Motor neuron (in vitro differentiated cells): ENCODE results near the gene SRD5A2. TPM values are rescaled to one million over a fixed set of nuclear protein-coding genes. Genes with fewer than 3 reads are reported as not detected.
"Not testable (repeated sequence)": the region's sequence is repeated elsewhere in the genome, so short reads cannot be mapped to it uniquely, and the experiment has no call there.

Experiments
- ATAC-seq, 8 experiments: fragments of 200-7000 bp; cut with Tn5 transposase; replicated peaks in 6 of 8; 2 replicates each; pipeline ENCODE4 v1.8.0; 2021; ENCODE audit warnings: mild to moderate bottlenecking in 8 of 8, moderate library complexity in 8 of 8
- H3K27ac ChIP-seq, 2 donors: fragments of 250-450 bp; sonication (Bioruptor Pico); 2 replicates each; pipeline ENCODE4 v1.9.0; 2021; ENCODE audit warnings: antibody characterized with exemption in 2 of 2, mild to moderate bottlenecking in 2 of 2, moderate library complexity in 1 of 2
- H3K4me1 ChIP-seq, 2 donors: fragments of 250-450 bp; sonication (Bioruptor Pico); replicated peaks in 1 of 2; 2 replicates each; pipeline ENCODE4 v1.6.1; 2021; ENCODE audit warnings: antibody characterized with exemption in 2 of 2, mild to moderate bottlenecking in 2 of 2, moderate library complexity in 1 of 2
- H3K4me3 ChIP-seq, 5 donors: fragments of 250-450 bp; sonication (Bioruptor Pico); 2 replicates each; pipeline ENCODE4 v1.9.0; 2021; ENCODE audit warnings: antibody characterized with exemption in 5 of 5, mild to moderate bottlenecking in 5 of 5, moderate library complexity in 4 of 5
- WGBS, 10 experiments: fragments of 450-650 bp; shearing (Covaris generic); methylation state at CpG; one replicate each; pipeline ENCODE4 v1.0.0; 2022; 5-methylcytosine and 5-hydroxymethylcytosine counted together
- in situ Hi-C, 9 experiments: fragments of 400-800 bp; cut with MboI; loops; one replicate each; pipeline ENCODE4 v1.15.0; 2021; ENCODE audit warnings: low sequenced_read_pairs in 9 of 9, low pct_unique_long_range_greater_than_20kb in 2 of 9; ENCODE audit not compliant: unreplicated experiment in 9 of 9
- total RNA-seq, 8 experiments: library from RNA; unstranded; fragments of 300-600 nt; gene quantifications; 2 replicates each; pipeline versions ENCODE4 v1.2.3 to v1.2.4, GENCODE V29; 2022

Gene SRD5A2
- total RNA-seq, 8 experiments from 2014 or later, result 0.05 to 0.19 (median 0.09) TPM; not detected in 2

DNA sequence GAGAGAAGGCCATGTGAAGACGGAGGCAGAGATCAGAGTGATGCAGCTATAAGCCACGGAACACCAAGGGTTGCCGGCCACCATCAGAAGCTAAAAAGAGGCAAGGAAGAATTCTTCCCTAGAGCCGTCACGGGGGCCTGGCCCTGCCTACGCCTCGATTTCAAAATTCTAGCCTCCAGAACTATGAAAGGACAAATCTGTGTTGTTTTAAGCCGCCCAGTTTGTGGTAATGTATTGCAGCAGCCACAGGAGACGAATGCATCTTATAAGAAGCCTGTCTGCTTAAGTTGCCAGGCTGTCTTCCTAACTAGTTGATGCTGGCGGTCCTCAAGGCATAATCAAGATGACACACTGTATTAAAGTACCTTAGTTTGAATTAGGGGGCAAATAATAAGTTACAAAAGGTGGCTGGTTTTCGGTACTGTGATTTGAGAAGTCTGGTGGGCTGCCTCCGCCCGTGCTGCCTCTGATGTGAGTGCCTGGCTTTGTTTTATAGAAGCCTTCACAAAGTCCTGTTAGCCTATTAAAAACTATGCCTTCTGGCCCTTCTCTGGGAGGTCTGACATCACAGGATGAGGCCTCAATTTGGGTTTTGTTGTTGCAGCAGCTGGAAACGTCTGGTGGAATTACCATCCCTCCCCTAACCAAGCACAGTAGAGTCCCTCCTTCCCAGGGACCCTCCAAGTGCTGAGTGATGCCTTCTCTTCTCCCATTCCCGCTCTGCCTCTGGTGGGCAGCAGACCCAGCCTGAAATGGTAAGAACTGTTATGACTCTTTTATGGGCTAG, 53.6 kb downstream of the SRD5A2 start:
- 16 to 100% (median 61%) methylated on average over 2 to 12 of the region's 15 CpGs; no CpG with 5 or more reads in 1 of the 10 experiments for WGBS, 10 experiments
- no peaks in the 10 kb centered on the region for H3K4me1 ChIP-seq
- in situ Hi-C loops, result no loop called here
- ATAC-seq, result peak in 1 of 8 experiments; percentile 79
- no peak overlapping the region for H3K27ac ChIP-seq
- H3K4me3 ChIP-seq, result no peak overlapping the region

DNA sequence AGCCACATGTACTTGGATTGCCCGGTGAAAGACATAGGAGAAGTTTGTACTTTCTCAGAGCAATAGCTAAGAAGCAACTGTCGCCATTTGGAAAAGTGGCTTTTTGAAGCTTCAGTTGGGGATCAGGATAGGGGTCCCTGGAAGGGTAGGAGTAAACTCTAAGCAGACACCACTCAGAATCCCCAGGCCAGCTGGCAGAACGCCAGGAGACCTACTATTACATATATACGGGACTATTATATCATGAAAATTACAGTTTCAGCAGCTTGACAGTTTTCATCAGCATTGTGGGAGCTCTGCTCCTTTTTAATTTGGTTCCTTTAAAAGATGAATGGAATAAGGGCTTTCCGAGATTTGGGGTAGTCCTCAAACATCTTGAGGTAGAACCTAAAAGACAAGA, 54.9 kb downstream of the SRD5A2 start:
- WGBS, 10 experiments, result 0 to 100% (median 51%) methylated on average over 1 to 5 of the region's 5 CpGs
- no peaks in the 10 kb centered on the region for H3K4me1 ChIP-seq
- no peak overlapping the region for H3K4me3 ChIP-seq
- in situ Hi-C loops, result no loop called here
- H3K27ac ChIP-seq, result no peak overlapping the region
- no peak for ATAC-seq

DNA sequence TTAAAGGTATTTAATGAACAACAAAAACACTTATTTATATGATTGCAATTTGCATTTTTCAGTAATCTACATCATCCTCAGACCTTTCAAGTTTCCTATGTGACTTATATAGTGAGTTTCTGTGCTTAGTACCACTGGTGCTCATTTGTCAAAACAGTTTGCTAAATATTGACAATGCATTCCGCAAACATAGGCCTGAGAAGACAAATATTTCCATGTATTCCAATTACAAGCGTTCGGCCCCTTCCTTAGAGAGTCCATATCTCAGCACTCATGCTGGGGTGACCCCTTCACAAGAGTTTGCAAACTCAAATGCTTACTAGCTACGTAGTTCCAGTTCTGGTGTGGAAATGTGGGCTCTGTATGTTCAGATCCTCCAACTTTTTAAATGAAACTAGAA, 56.1 kb downstream of the SRD5A2 start:
- Histone ChIP-seq H3K4me1 (no peaks in the 10 kb centered on the region), H3K4me3 (no peak overlapping the region), H3K27ac (no peak overlapping the region)
- in situ Hi-C loops, result no loop called here
- no peak for ATAC-seq
- 58 to 90% (median 83%) methylated on average over 1 to 4 of the region's 4 CpGs for WGBS, 10 experiments

DNA sequence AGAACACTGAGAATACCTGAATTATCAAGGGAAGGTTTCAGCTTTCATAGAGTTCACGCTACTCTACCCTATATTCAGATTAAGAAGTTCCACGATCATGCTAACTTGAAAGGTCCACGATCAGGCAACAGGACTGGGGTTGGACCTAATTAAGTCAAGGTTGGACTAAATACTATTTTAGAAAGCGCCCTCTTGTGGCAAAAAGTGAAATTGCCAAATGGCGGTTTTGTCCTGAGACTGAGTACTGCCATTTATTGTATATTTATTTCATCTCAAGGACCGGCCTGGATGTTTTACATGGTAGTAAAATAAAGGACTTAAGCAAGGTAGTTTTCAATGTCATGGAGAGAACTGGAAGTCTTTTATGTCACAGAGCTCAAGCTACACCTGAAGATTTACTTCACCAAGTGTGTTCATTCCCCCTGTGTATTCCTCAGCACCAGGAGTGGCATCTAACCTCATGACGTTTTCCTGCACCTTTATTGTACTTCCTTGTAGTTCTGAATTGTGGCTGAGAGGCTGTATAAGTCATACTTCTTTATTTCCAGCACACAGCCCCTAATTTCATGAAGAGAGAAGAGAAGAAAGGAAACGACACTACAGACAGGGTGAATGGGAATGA, 56.8 kb downstream of the SRD5A2 start:
- in situ Hi-C loops, result no loop called here
- no peak overlapping the region for H3K27ac ChIP-seq
- 3 to 25% (median 17%) methylated on average over 3 to 7 of the region's 8 CpGs; no CpG with 5 or more reads in 1 of the 10 experiments for WGBS, 10 experiments
- H3K4me1 ChIP-seq, result no peaks in the 10 kb centered on the region
- no peak overlapping the region for H3K4me3 ChIP-seq
- peak in 4 of 8 experiments; percentile 15 to 88 (median 71) for ATAC-seq

DNA sequence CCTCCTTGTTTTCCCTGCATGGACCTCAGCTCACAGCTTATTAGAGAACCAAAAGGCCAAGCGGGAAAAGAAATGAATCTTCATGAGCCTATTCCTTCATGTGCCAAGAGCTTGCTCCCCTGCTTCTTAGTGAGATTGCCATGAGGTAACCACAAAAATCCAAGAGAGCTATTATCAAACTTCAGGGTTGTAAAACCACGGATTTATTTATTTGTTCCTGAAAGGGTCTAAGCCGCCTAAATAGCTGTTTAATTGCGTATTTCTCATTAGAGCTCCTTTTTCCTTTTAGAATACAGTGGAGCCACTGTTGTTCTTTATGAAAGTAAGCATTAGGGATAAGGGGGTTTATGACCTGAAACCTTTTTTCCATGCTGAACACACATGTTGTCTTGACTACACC, 58.0 kb downstream of the SRD5A2 start:
- ATAC-seq, result no peak
- in situ Hi-C loops, result no loop called here
- Histone ChIP-seq H3K27ac (no peak overlapping the region), H3K4me1 (no peaks in the 10 kb centered on the region), H3K4me3 (no peak overlapping the region)
- 24 to 100% (median 78%) methylated on average over 1 to 4 of the region's 4 CpGs for WGBS, 10 experiments

DNA sequence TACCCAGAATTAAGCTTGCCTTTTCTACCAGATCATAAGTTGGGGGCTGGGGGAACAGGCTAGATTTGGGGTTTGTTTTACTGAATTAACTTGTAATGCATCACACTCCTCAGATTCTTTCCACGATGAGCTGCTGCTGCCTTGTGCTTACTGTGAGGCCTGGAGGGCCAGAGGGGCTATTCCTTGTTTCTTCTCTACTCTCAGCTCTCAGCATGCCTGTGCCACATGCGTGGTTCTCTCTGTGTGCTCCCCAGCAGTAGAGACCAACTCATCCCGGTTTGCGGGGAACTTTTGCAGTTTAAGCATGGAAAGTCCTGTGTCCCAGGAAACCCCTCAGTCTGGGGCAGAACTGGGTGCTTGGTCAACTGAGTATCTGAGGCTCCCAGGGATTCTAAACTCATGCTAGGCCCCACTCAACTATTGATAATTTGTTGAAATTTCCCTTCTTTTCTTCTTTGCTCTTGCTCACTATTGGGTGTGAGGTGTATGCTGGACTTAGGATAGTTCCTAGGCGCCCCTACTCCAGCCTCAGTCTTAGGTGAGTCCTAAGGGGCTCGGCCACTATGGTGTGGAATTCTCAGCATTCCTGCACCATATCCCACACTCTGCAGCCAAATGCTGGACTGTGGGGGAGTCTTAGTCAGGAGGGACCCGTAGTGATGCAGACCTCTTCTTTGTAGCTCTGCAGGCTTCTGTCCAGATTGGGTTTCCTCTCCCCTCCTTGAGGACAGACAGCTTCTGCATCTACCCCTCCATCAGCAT, 63.1 kb downstream of the SRD5A2 start:
- in situ Hi-C loops, result no loop called here
- 20 to 80% (median 50%) methylated on average over 1 to 4 of the region's 7 CpGs; no CpG with 5 or more reads in 3 of the 10 experiments for WGBS, 10 experiments
- no peak for ATAC-seq

DNA sequence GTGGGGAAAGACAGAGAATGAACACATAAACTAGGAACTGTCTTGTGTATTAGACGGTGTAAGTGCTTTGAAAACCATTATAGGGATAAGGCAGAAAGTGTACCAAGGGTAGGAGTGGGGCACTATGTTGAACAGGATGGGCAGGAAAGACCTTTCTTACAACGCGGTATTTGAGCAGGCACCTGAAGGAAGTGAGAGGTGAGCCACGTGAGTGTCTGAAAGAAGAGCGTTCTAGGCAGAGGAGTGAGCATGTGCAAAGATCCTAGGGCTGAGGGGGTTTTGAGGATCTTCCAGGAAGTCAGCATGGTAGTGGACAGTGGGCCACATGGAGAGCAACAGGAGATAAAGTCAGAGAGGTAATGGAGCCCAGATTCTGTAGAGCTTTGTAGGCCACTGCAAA, 65.2 kb downstream of the SRD5A2 start:
- no peaks in the 10 kb centered on the region for H3K4me1 ChIP-seq
- H3K4me3 ChIP-seq, result no peak overlapping the region
- H3K27ac ChIP-seq, result no peak overlapping the region
- in situ Hi-C loops, result no loop called here
- ATAC-seq, result no peak
- 20 to 100% (median 80%) methylated on average over 1 to 5 of the region's 5 CpGs; no CpG with 5 or more reads in 3 of the 10 experiments for WGBS, 10 experiments

More for the DNA sequence above, 63.1 kb downstream of the SRD5A2 start:
- no peaks in the 10 kb centered on the region for H3K4me1 ChIP-seq
- H3K27ac ChIP-seq, result no peak overlapping the region
- no peak overlapping the region for H3K4me3 ChIP-seq

DNA sequence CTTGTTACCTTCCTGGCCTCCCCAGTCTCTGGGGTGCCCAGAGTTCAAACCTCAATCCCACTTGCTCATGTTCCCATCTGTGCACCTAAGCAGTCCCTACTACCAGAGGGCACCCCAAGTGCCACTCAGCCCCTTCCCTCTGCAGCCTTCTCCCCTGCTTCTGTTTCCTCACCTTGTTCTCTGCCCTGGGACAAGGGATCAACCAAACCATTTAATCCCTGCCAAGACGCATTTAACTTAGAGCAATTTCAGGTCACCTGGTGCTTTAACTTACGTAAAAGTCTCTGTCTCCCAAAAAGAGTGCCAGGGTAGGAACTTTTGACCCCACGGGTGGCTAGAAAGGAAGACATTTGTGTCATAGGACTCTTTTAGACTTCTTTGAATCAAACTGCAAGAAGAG, 67.2 kb downstream of the SRD5A2 start:
- Histone ChIP-seq H3K4me1 (no peaks in the 10 kb centered on the region), H3K4me3 (no peak overlapping the region), H3K27ac (no peak overlapping the region)
- in situ Hi-C loops, result no loop called here
- 30 to 100% (median 67%) methylated on average over 1 to 3 of the region's 3 CpGs; no CpG with 5 or more reads in 3 of the 10 experiments for WGBS, 10 experiments
- ATAC-seq, result no peak

DNA sequence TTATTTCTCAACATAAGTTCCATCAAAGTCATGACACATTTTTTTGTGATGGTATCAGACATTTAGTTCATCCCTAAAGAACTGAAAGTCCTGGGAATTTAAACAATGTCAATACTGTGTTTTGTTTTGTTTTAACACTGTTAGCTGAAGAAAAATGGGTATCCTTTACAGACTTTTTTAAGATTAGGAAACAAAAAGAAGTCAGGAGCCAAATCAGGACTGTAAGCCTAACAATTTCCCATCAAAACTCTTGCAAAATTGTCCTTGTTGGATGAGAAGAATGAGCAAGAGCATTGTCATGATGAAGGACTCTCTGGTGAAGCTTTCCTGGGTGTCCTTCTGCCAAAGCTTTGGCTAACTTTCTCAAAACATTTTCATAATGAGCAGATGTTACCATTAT, 69.4 kb downstream of the SRD5A2 start:
- no peak for ATAC-seq
- in situ Hi-C loops, result no loop called here
- no peaks in the 10 kb centered on the region for H3K4me1 ChIP-seq
- no peak overlapping the region for H3K4me3 ChIP-seq
- H3K27ac ChIP-seq, result no peak overlapping the region

DNA sequence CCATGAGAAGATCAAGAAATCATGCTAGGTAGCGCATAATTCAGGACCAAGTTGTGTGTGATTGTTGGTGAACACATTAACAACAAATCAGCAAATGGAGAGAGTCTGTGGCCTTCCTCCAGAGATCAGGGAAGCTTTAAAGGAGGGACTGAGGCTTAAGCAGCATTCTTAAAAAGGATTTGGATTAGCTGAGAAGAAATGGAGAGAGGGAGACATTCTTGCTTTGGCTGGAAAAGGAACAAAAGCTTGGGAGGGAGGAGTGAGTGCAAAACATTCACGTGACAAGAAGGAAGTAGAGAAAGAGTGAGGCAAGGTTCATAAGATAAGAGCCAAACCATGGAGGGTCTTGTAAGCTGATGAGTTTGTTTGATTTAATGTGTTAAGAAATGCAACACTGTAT, 75.6 kb downstream of the SRD5A2 start:
- in situ Hi-C loops, result no loop called here
- H3K4me1 ChIP-seq, result no peaks in the 10 kb centered on the region
- H3K27ac ChIP-seq, result no peak overlapping the region
- H3K4me3 ChIP-seq, result no peak overlapping the region
- ATAC-seq, result no peak
- 40 to 95% (median 67%) methylated on average over 1 to 2 of the region's 2 CpGs; no CpG with 5 or more reads in 1 of the 10 experiments for WGBS, 10 experiments

DNA sequence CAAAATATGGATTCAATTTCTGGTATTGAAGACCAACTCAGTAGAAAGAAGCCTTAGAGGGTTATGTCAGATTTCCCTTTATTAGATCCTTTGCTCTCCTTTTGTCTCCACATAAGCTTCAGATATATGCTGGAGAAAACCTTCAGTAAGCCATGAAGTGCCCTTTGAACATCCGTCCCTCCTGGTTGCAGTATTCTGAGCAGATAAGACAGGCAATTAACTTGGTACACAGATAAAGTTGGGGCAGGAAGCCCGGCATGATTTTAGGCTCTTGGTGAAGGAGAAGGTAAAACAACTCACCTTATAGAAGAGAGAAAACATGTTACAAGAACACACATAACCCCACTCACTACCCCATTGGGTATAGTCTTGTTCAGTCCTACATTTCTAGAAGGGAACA, 76.4 kb downstream of the SRD5A2 start:
- Histone ChIP-seq H3K4me1 (no peaks in the 10 kb centered on the region), H3K27ac (no peak overlapping the region), H3K4me3 (no peak overlapping the region)
- no peak for ATAC-seq
- in situ Hi-C loops, result no loop called here
- 79 to 95% (median 85%) methylated on average over 1 to 2 of the region's 2 CpGs; no CpG with 5 or more reads in 2 of the 10 experiments for WGBS, 10 experiments

DNA sequence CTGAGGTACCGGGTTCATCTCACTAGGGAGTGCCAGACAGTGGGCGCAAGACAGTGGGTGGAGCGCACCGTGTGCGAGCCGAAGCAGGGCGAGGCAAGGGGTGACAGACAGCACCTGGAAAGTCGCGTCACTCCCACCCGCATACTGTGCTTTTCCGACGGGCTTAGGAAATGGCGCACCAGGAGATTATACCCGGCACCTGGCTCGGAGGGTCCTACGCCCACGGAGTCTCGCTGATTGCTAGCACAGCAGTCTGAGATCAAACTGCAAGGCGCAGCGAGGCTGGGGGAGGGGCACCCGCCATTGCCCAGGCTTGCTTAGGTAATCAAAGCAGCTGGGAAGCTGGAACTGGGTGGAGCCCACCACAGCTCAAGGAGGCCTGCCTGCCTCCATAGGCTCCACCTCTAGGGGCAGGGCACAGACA, 84.3 kb downstream of the SRD5A2 start:
- peak overlapping the region; percentile 19 to 43 (median 29) for H3K4me3 ChIP-seq
- in situ Hi-C loops, H3K27ac ChIP-seq, H3K4me1 ChIP-seq: not testable (repeated sequence)
- WGBS, 10 experiments, result 33 to 80% (median 60%) methylated on average over 3 to 9 of the region's 21 CpGs; no CpG with 5 or more reads in 6 of the 10 experiments
- ATAC-seq, result peak in 4 of 8 experiments; percentile 67 to 75 (median 73)

DNA sequence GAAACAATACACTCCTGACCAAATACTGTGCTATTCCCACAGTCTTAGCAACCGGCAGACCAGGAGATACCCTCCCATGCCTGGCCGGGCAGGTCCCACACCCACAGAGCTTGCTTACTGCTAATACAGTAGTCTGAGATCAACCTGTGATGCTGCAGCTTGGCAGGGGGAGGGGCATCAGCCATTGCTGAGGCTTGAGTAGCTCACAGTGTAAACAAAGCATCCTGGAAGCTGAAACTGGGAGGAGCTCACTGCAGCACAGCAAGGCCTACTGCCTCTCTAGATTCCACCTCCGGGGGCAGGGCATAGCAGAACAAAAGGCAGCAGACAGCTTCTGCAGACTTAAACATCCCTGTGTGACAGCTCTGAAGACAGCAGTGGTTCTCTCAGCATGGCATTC, 91.4 kb downstream of the SRD5A2 start:
- WGBS, 10 experiments, result 29 to 100% (median 39%) methylated on average over 1 to 2 of the region's 3 CpGs; no CpG with 5 or more reads in 6 of the 10 experiments
- H3K27ac ChIP-seq, H3K4me3 ChIP-seq, in situ Hi-C loops, H3K4me1 ChIP-seq: not testable (repeated sequence)
- peak in 6 of 8 experiments; percentile 38 to 100 (median 83) for ATAC-seq
